Lower leg skin (tissue), 4 donors: ENCODE results near the gene EFNA4. TPM values are rescaled to one million over a fixed set of nuclear protein-coding genes. Genes with fewer than 3 reads are reported as not detected.

ENCODE experiments used
- DNase-seq, 2 donors: peaks; one replicate each; pipeline ENCODE4 v3.0.0-alpha.2; 2019; ENCODE audit warnings: low spot score in 2 of 2
- H3K4me3 ChIP-seq: fragments of 200-600 bp; sonication (generic); 2 replicates; pipeline ENCODE4 v1.5.1; 2017; ENCODE audit warnings: mild to moderate bottlenecking, low read depth; ENCODE audit not compliant: poor library complexity, severe bottlenecking
- POLR2A ChIP-seq, 2 donors: fragments of 450-650 bp; IDR thresholded peaks; one replicate each; pipeline ENCODE4 v1.6.1; 2016 to 2017; ENCODE audit warnings: antibody characterized with exemption in 2 of 2, mild to moderate bottlenecking in 1 of 2, moderate library complexity in 1 of 2
- WGBS, 2 donors: methylation state at CpG; one replicate each; pipeline ENCODE4 v1.1.5; 2018; 5-methylcytosine and 5-hydroxymethylcytosine counted together
- intact Hi-C: fragments of 100-400 bp; cut with DNase I; formaldehyde crosslinking; loops from one replicate; pipeline ENCODE4 v1.15.0; 2023; ENCODE audit warnings: low total_unique reads
- total RNA-seq, 4 donors: library from RNA; depleted of rRNA; stranded (reverse); fragments of >200 nt; gene quantifications; one replicate each; pipeline ENCODE4 v1.1.0, GENCODE V29; 2016
- TF ChIP-seq, protein P1 (sequence below), 3 donors: fragments of 450-650 bp; IDR thresholded peaks; one replicate each; pipeline ENCODE4 v1.5.1; 2016; ENCODE audit warnings: antibody characterized with exemption in 3 of 3, mild to moderate bottlenecking in 3 of 3, moderate library complexity in 2 of 3

The EFNA4 gene
- total RNA-seq, 4 donors from 2014 or later = 29.5 to 66.6 (median 52.9) TPM

DNA sequence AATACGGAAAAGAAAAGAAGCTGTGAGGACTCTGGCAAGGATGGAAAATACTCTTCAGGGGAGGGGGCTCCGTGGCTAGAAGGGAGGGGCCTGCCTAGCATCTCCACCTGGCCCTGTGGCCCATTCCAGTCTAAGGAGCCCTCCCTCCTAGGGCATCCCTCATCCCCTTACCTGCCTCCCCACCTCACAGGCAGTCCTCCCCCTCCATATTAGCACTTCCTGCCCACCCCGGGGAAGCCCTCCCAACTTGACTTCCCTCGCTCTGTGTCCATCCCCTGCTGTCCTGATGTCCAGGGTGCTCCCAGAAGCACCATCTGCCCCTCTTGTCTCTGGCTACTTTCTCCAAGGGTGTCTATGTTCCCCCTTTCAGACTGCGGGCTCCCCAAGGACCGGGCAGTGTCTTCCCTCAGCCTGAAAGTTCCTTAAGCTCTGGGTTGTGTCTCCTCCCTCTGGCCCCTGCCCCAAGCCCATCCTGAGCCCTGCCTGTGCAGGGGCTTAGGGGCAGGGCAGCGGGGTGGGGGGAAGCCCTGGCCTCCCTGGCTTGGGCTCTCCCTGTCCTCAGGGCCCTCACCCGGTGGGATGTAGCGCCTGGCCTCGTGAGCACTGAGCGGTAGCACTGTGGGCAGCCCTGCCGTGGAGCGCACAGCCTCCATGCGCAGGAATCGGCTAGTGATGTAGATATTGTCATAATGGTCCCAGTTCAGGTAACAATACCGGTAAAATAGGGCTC is 33.9 kb upstream of the EFNA4 start:
- intact Hi-C loops = no loop called here
- WGBS, 2 donors = 78 to 82% methylated on average over 12 to 15 of the region's 16 CpGs
- TF ChIP-seq POLR2A (IDR thresholded peaks at IDR 0.05) = no peak
- TF ChIP-seq, protein P1, sequence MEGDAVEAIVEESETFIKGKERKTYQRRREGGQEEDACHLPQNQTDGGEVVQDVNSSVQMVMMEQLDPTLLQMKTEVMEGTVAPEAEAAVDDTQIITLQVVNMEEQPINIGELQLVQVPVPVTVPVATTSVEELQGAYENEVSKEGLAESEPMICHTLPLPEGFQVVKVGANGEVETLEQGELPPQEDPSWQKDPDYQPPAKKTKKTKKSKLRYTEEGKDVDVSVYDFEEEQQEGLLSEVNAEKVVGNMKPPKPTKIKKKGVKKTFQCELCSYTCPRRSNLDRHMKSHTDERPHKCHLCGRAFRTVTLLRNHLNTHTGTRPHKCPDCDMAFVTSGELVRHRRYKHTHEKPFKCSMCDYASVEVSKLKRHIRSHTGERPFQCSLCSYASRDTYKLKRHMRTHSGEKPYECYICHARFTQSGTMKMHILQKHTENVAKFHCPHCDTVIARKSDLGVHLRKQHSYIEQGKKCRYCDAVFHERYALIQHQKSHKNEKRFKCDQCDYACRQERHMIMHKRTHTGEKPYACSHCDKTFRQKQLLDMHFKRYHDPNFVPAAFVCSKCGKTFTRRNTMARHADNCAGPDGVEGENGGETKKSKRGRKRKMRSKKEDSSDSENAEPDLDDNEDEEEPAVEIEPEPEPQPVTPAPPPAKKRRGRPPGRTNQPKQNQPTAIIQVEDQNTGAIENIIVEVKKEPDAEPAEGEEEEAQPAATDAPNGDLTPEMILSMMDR (IDR thresholded peaks at IDR 0.05) = no peak
- DNase-seq = no peak
- no peak overlapping the region for H3K4me3 ChIP-seq

DNA sequence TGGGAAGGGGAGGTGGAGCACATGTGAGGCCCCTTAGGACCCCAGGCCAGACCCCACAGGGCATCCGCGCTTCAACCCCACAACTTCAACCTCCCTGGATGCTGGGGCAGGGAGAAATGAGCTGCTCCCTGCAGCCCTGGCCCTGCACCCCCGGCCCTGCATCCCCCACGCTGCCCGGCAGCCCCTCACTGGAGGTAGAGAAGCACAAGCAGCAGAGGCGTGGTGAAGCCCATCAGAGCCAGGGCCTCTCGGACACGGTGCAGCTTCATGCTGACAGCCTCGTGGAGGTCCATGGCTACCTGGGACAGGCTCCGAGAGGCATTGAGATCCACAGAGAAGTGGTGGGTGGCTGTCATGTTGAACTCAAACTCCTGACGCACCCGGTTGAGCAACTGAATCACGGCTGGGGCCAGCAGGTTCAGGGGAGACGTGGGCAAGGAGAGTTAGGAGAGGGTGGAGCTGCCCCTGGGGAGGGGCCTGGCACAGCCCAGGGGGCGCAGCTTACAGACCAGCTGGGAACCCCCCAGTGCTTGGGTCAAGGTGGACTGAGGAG is 33.2 kb upstream of the EFNA4 start:
- TF ChIP-seq POLR2A (IDR thresholded peaks at IDR 0.05) = no peak
- TF ChIP-seq, protein P1 (IDR thresholded peaks at IDR 0.05) = no peak
- no peak for DNase-seq
- intact Hi-C loops = no loop called here
- WGBS, 2 donors = 84 to 88% methylated on average over 15 of the region's 15 CpGs
- no peak overlapping the region for H3K4me3 ChIP-seq

GRCh38 chr1:155030899-155031298 is 32.6 kb upstream of the EFNA4 start:
- 85 to 91% methylated on average over 11 of the region's 11 CpGs for WGBS, 2 donors
- no peak for TF ChIP-seq POLR2A (IDR thresholded peaks at IDR 0.05)
- TF ChIP-seq, protein P1 (IDR thresholded peaks at IDR 0.05) = no peak
- DNase-seq = no peak
- H3K4me3 ChIP-seq = no peak overlapping the region
- intact Hi-C loops = no loop called here

GRCh38 chr1:155032886-155033285 is 30.7 kb upstream of the EFNA4 start:
- DNase-seq = no peak
- H3K4me3 ChIP-seq = no peak overlapping the region
- intact Hi-C loops = no loop called here
- TF ChIP-seq, protein P1 (IDR thresholded peaks at IDR 0.05) = no peak
- no peak for TF ChIP-seq POLR2A (IDR thresholded peaks at IDR 0.05)
- WGBS, 2 donors = 85% methylated on average over 12 of the region's 12 CpGs

DNA sequence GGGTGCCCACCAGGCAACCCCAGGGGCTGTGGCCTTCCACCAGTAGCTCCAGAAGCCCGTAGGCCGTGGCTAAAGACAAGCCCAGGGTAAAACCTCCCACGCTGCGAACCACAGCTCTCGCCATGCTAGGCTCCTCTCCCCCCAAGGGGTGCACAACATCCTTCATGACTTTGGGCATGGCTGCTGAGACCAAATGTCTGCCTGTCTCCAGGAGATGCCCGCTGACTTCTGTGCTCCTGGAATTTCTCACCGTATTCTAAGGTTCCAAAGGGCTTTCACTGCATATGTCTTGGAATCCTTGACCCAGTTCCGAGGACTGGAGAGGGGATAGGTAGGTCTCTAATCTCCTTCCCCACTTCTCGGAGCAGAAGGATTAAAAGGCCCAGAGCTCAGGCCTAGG is 30.0 kb upstream of the EFNA4 start, which contains the start of the genes DCST1 and DCST2:
Gene DCST1, plus strand, starts transcription at position 301 of the 400 bp plus-strand sequence. CDS start 213 bp downstream, outside the sequence.
Gene DCST2, minus strand, starts transcription at position 258 of the 400 bp plus-strand sequence. Its CDS starts 80 bp downstream, at position 178.
- TF ChIP-seq, protein P1 (IDR thresholded peaks at IDR 0.05) = no peak
- TF ChIP-seq POLR2A (IDR thresholded peaks at IDR 0.05) = no peak
- DNase-seq = no peak
- WGBS, 2 donors = 95 to 97% methylated on average over 9 of the region's 9 CpGs
- no peak within 1 kb of the TSS for H3K4me3 ChIP-seq
- intact Hi-C loops = no loop called here
